Urinary bladder (tissue), 4 donors: Measurements from ENCODE around the gene NUBPL. TPM values are rescaled to one million over a fixed set of nuclear protein-coding genes. Genes with fewer than 3 reads are reported as not detected.
"Not testable (repeated sequence)": the region's sequence is repeated elsewhere in the genome, so short reads cannot be mapped to it uniquely, and the experiment has no call there.

Source experiments
- DNase-seq: peaks from one replicate; pipeline ENCODE4 v3.0.0-alpha.2; 2015; ENCODE audit errors: extremely low spot score
- H3K27ac ChIP-seq: one replicate; pipeline ENCODE4 v1.5.1; 2013; ENCODE audit warnings: low read depth, mild to moderate bottlenecking, moderate library complexity
- H3K36me3 ChIP-seq: one replicate; pipeline ENCODE4 v1.6.1; 2013; ENCODE audit warnings: mild to moderate bottlenecking, moderate library complexity; ENCODE audit not compliant: insufficient read depth
- H3K4me1 ChIP-seq: one replicate; pipeline ENCODE4 v1.6.1; 2013; ENCODE audit warnings: mild to moderate bottlenecking, moderate library complexity; ENCODE audit not compliant: insufficient read depth
- H3K4me3 ChIP-seq: one replicate; pipeline ENCODE4 v1.5.1; 2013; ENCODE audit warnings: low read depth, low read length
- WGBS: extraction: QIAGEN DNeasy Blood & Tissue Kit; methylation state at CpG from one replicate; pipeline ENCODE4 v1.1.7; 2013; 5-methylcytosine and 5-hydroxymethylcytosine counted together
- polyA plus RNA-seq: library from polyadenylated mRNA; stranded (reverse); fragments of 200-250 nt; gene quantifications from one replicate; pipeline ENCODE4 v1.2.3, GENCODE V29; 2013
- total RNA-seq: library from RNA; depleted of rRNA; stranded (reverse); fragments of >200 nt; gene quantifications from one replicate; pipeline ENCODE4 v1.2.3, GENCODE V29; 2014
- donor health status: healthy with polysubstance abuse.
- donor health status: healthy.

Gene NUBPL
- total and polyA plus RNA-seq, 2 donors, result 7.2 to 24.6 TPM

GRCh38 chr14:31749275-31749674 is 188.1 kb downstream of the NUBPL start:
- no peak overlapping the region for H3K4me3 ChIP-seq
- WGBS, result 97% methylated on average over 3 of the region's 3 CpGs

GRCh38 chr14:31751047-31751446 is 189.8 kb downstream of the NUBPL start:
- not testable (repeated sequence) for DNase-seq, H3K4me3 ChIP-seq, H3K36me3 ChIP-seq, H3K27ac ChIP-seq, H3K4me1 ChIP-seq
- 97% methylated on average over 1 of the region's 1 CpG for WGBS

More at GRCh38 chr14:31749275-31749674, 188.1 kb downstream of the NUBPL start:
- H3K27ac ChIP-seq, result no peak overlapping the region
- no peaks in the 10 kb centered on the region for H3K4me1 ChIP-seq
- no peak for DNase-seq
- no peaks in the 10 kb centered on the region for H3K36me3 ChIP-seq

DNA sequence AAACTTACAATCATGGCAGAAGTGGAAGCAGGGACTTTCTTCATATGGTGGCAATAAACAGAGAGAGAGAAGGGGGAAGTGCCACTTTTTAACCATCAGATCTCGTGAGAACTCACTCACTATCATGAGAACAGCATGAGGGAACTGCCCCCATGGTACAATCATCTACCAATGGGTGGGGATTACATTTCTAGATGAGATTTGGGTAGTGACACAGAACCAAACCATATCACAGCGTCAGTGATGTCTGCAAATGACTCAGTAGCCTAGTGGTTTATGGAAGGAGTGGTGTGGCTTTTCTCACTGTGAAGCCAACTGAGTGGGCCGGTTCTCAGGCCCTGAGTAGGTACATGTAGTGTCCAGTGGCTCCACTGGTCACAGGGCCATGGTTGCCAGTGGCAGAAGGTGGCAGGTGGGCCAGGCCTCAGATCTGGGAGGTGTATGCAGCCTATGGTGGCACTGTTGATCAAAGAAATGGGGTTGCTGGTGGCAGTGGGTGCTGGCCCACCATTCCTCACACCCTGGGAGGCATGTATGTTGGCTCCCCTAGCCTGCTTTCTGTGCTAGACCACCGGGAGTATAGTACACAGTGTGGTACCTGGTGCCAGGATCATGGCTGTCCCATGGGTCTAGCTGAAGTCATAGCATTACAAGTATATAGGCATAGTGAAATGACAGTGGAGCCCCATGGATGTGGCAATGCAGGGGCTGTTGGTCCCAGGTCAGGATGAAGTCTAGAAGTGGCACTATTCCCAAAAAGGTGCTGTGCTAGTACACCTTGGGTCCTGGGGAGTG is 191.9 kb downstream of the NUBPL start:
- no peaks in the 10 kb centered on the region for H3K4me1 ChIP-seq
- DNase-seq, result no peak
- no peak overlapping the region for H3K4me3 ChIP-seq
- WGBS, result 88% methylated on average over 4 of the region's 4 CpGs
- H3K27ac ChIP-seq, result no peak overlapping the region
- no peaks in the 10 kb centered on the region for H3K36me3 ChIP-seq

DNA sequence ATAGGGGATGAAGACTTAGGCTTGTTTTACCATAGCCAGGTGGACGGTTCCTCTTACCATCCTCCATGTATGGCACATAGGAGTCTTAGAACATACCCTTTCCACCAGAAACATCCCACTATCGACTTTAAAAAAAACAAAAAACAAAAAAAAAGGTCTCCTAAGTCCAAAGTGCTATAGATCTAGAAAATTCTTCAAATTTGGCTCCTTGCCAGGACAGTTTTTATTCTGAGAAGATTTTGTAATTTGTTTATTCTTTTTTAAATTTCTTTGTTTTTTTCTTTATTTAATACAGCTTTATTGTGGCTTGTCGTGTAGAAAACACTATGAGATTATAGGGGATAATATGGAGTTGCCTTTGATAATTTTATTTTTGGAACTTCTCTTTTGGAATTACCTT is 197.7 kb downstream of the NUBPL start:
- WGBS, result 63% methylated on average over 3 of the region's 3 CpGs
- Histone ChIP-seq H3K36me3 (no peaks in the 10 kb centered on the region), H3K4me1 (no peaks in the 10 kb centered on the region), H3K27ac (no peak overlapping the region), H3K4me3 (no peak overlapping the region)
- no peak for DNase-seq

GRCh38 chr14:31760277-31760676 is 199.1 kb downstream of the NUBPL start:
- WGBS, result 63% methylated on average over 3 of the region's 3 CpGs
- no peak overlapping the region for H3K27ac ChIP-seq
- DNase-seq, result no peak
- no peaks in the 10 kb centered on the region for H3K36me3 ChIP-seq
- H3K4me3 ChIP-seq, result no peak overlapping the region
- H3K4me1 ChIP-seq, result no peaks in the 10 kb centered on the region

- Histone ChIP-seq H3K27ac (no peak overlapping the region), H3K4me3 (no peak overlapping the region), H3K36me3 (no peaks in the 10 kb centered on the region), H3K4me1 (no peaks in the 10 kb centered on the region)
- DNase-seq, result no peak
- 73% methylated on average over 4 of the region's 4 CpGs for WGBS
These were observed 200.1 kb downstream of the NUBPL start for GRCh38 chr14:31761325-31761724.

GRCh38 chr14:31763041-31763440 is 201.8 kb downstream of the NUBPL start:
- Histone ChIP-seq H3K4me1 (no peaks in the 10 kb centered on the region), H3K27ac (no peak overlapping the region), H3K36me3 (no peaks in the 10 kb centered on the region), H3K4me3 (no peak overlapping the region)
- 92% methylated on average over 1 of the region's 1 CpG for WGBS
- no peak for DNase-seq

GRCh38 chr14:31766315-31766892 is 205.2 kb downstream of the NUBPL start:
- Histone ChIP-seq H3K4me3 (no peak overlapping the region), H3K27ac (no peak overlapping the region), H3K4me1 (no peaks in the 10 kb centered on the region), H3K36me3 (no peaks in the 10 kb centered on the region)
- DNase-seq, result no peak
- WGBS, result 81% methylated on average over 5 of the region's 5 CpGs

DNA sequence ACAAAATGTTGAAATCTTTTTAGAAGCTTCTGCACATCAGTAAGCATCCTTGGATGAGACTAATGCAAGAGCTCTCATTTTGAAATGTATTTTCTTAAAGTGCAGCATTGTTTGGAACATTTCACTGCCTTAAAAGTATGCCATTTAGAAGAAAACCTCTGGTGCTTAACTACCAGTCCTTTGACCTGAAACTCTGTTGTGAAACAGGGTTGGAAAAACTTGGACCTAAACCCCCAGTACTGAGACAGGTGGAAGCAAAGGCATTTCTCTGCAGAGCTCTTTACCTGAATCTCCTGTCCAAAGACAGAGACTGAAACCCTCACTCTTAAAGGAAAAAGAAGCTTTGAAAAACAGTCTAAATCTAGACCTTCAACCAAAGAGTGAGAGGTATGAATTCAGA is 207.2 kb downstream of the NUBPL start:
- Histone ChIP-seq H3K4me3 (no peak overlapping the region), H3K36me3 (no peaks in the 10 kb centered on the region), H3K27ac (no peak overlapping the region), H3K4me1 (no peaks in the 10 kb centered on the region)
- no peak for DNase-seq

DNA sequence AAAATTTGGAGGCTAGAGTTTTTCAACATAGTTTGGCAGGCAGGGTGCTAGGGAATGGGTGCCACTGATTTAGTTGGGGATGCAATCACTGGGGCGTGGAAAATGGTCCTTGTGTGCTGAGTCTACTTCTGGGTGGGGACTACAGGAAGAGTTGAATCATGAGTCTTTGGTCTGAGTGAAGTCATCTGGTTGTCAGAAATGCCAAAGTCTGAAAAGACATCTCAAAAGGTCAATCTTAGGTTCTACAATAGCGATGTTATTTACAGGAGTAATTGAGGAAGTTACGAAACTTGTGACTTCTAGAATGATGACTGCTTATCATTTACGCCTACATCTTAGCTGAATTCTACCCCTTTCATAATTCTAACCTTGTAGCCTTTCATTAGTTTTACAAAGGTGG is 209.1 kb downstream of the NUBPL start:
- H3K36me3 ChIP-seq, result no peaks in the 10 kb centered on the region
- no peak for DNase-seq
- no peaks in the 10 kb centered on the region for H3K4me1 ChIP-seq
- no peak overlapping the region for H3K27ac ChIP-seq
- H3K4me3 ChIP-seq, result no peak overlapping the region
- WGBS, result 87% methylated on average over 4 of the region's 4 CpGs

- Histone ChIP-seq H3K4me1 (no peaks in the 10 kb centered on the region), H3K36me3 (no peaks in the 10 kb centered on the region), H3K4me3 (no peak overlapping the region), H3K27ac (no peak overlapping the region)
- DNase-seq, result no peak
- 98% methylated on average over 2 of the region's 2 CpGs for WGBS
These were observed 213.4 kb downstream of the NUBPL start for GRCh38 chr14:31774567-31774966.

DNA sequence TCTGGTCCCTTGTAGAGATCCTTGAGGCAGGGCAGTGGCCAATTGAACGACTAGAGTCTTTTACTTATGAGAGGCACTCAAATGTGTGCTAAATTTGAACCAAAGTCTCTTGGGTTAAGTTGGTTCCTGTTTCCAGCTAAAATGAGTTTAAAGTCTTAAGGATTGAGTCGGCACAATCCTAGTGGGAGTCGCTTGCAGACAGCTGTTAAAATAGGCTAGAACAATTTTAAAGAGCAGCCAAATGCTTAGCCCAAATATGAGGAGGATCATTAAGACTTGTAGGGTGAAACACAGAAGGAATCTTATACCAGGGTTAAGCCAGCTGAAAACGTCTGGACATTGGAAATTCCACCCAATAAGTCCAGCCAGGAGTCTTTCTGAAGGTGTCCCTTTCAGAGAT is 216.1 kb downstream of the NUBPL start:
- Histone ChIP-seq H3K27ac (no peak overlapping the region), H3K4me3 (no peak overlapping the region), H3K36me3 (no peaks in the 10 kb centered on the region), H3K4me1 (no peaks in the 10 kb centered on the region)
- WGBS, result 76% methylated on average over 4 of the region's 4 CpGs
- no peak for DNase-seq

DNA sequence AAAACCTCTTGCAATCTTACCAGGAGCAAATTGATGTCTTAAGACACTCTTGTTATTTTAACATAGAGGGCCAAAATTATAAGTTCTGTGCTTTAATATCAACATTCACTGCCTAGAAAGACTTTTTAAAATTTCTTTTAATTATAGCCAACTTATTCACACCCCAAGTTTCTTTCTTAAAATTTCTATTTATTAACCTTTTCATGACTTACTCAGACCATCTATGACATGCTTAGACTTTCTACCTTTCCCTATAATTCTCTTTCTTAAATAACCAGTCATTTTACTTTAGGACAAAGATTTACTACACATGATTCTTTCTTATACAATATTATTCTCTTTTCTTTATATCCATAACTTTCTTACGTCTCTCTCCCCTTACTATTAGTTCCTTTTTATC is 220.4 kb downstream of the NUBPL start:
- no peaks in the 10 kb centered on the region for H3K4me1 ChIP-seq
- DNase-seq, result no peak
- H3K36me3 ChIP-seq, result no peaks in the 10 kb centered on the region
- H3K4me3 ChIP-seq, result no peak overlapping the region
- no peak overlapping the region for H3K27ac ChIP-seq
- WGBS, result 95% methylated on average over 1 of the region's 1 CpG

GRCh38 chr14:31785574-31785973 is 224.4 kb downstream of the NUBPL start:
- WGBS, result 90% methylated on average over 1 of the region's 1 CpG
- DNase-seq, result no peak
- Histone ChIP-seq H3K36me3 (no peaks in the 10 kb centered on the region), H3K4me1 (no peaks in the 10 kb centered on the region), H3K4me3 (no peak overlapping the region), H3K27ac (no peak overlapping the region)
